K562 (cell line): ENCODE measurements around the gene ADAM10. TPM values are rescaled to one million over a fixed set of nuclear protein-coding genes. Genes with fewer than 3 reads are reported as not detected.

Experiments
- ATAC-seq: fragments of 200-7000 bp; cut with Tn5 transposase; 3 replicates; pipeline ENCODE4 v1.9.1; 2020; ENCODE audit warnings: moderate library complexity
- BruUV-seq: library from RNA; stranded (reverse); fragments of 400-500 nt; replicated peaks from 2 replicates; lab custom pipeline; 2021; lab: Mats Ljungman, UMichigan
- CTCF ChIA-PET: fragments of 300-600 bp; formaldehyde crosslinking; extraction: SDS; loops from one replicate; lab custom pipeline; 2021; ENCODE audit warnings: low intra/inter-chr PET ratio; lab: Yijun Ruan, JAX
- POLR2A ChIA-PET: fragments of 300-600, 350-650 bp; sonication (Branson Sonifier 250); formaldehyde crosslinking; extraction: SDS; loops from one replicate; lab custom pipeline; 2021; ENCODE audit warnings: antibody characterized with exemption, inconsistent platforms; lab: Yijun Ruan, JAX
- DNase-seq, 4 experiments: peaks; one replicate each; pipeline versions ENCODE4 v3.0.0 to v3.0.0-alpha.2; 2011 to 2018; ENCODE audit warnings: low spot score in 3 of 4, mixed read lengths in 3 of 4; ENCODE audit errors: extremely low read depth in 1 of 4
- FAIRE-seq: peaks from 2 replicates; lab custom pipeline; 2011; peaks lifted over from hg19 to GRCh38; lab: Jason Lieb, UNC
- H2AFZ ChIP-seq: 2 replicates; pipeline ENCODE4 v1.6.0; 2011; ENCODE audit warnings: low read depth, low read length, control low read depth, inconsistent platforms
- H3K27ac ChIP-seq: fragments of 200-600 bp; 3 replicates; pipeline ENCODE4 v1.8.0; 2011; ENCODE audit warnings: low read depth, mild to moderate bottlenecking, control low read depth, inconsistent platforms, low read length, moderate library complexity, mixed read lengths; ENCODE audit errors: extremely low read depth
- H3K27me3 ChIP-seq, 2 experiments: fragments of 300-600 bp in 1 of 2; 2 replicates in 1 of 2; 3 replicates in 1 of 2; pipeline versions ENCODE4 v1.6.0 to v1.8.0; 2011; ENCODE audit warnings: inconsistent platforms in 2 of 2, low read length in 2 of 2, mild to moderate bottlenecking in 1 of 2, mixed read lengths in 1 of 2, moderate library complexity in 1 of 2; ENCODE audit not compliant: control insufficient read depth in 2 of 2, insufficient read depth in 2 of 2
- H3K36me3 ChIP-seq: fragments of 300-600 bp; 3 replicates; pipeline ENCODE4 v1.8.0; 2011; ENCODE audit warnings: mild to moderate bottlenecking, low read length, inconsistent platforms; ENCODE audit not compliant: control insufficient read depth, insufficient read depth
- H3K4me1 ChIP-seq, 2 experiments: fragments of 200-600 bp in 1 of 2; replicated peaks in 1 of 2; 2 replicates in 1 of 2; 3 replicates in 1 of 2; pipeline versions ENCODE4 v1.5.1 to v1.8.0; 2011; ENCODE audit warnings: inconsistent platforms in 2 of 2, low read length in 2 of 2, mild to moderate bottlenecking in 1 of 2, mixed read lengths in 1 of 2, moderate library complexity in 1 of 2; ENCODE audit not compliant: control insufficient read depth in 2 of 2, insufficient read depth in 2 of 2
- H3K4me2 ChIP-seq: 2 replicates; pipeline ENCODE4 v1.6.1; 2011; ENCODE audit warnings: low read length, control low read depth, inconsistent platforms, mixed read lengths; ENCODE audit not compliant: insufficient read depth
- H3K4me3 ChIP-seq: fragments of 200-600 bp; sonication (generic), shearing (Covaris generic); 2 replicates; pipeline ENCODE4 v1.5.1; 2016; ENCODE audit warnings: control low read depth, inconsistent platforms
- H3K79me2 ChIP-seq: fragments of 200-600 bp; 3 replicates; pipeline ENCODE4 v1.8.0; 2011; ENCODE audit warnings: low read length, inconsistent platforms; ENCODE audit not compliant: control insufficient read depth, insufficient read depth
- H3K9ac ChIP-seq, 2 experiments: 2 replicates each; pipeline versions ENCODE4 v1.6.0 to v1.6.1; 2011; ENCODE audit warnings: low read depth in 2 of 2, low read length in 2 of 2, control low read depth in 1 of 2, inconsistent platforms in 1 of 2, mild to moderate bottlenecking in 1 of 2, mixed read lengths in 1 of 2; ENCODE audit not compliant: insufficient read depth in 1 of 2
- H3K9me1 ChIP-seq: one replicate; pipeline ENCODE4 v1.6.0; 2011; ENCODE audit warnings: inconsistent platforms, mild to moderate bottlenecking, low read length, moderate library complexity; ENCODE audit not compliant: control insufficient read depth, insufficient read depth
- H3K9me3 ChIP-seq: replicated peaks from 2 replicates; pipeline ENCODE4 v1.5.1; 2011; ENCODE audit warnings: low read depth, low read length, inconsistent platforms; ENCODE audit not compliant: control insufficient read depth, insufficient read depth
- H4K20me1 ChIP-seq: replicated peaks from 2 replicates; pipeline ENCODE4 v1.6.1; 2011; ENCODE audit warnings: low read length, inconsistent platforms, mixed read lengths; ENCODE audit not compliant: control insufficient read depth, insufficient read depth
- KDM4B ChIP-seq, 2 experiments: fragments of 450-650 bp in 1 of 2; sonication (generic) in 1 of 2; IDR thresholded peaks; 2 replicates each; pipeline ENCODE4 v1.6.1; 2016 to 2017; ENCODE audit warnings: borderline replicate concordance in 2 of 2, antibody characterized with exemption in 1 of 2, low read depth in 1 of 2, mild to moderate bottlenecking in 1 of 2
- MAX ChIP-seq: sonication (generic); formaldehyde crosslinking; IDR thresholded peaks from 2 replicates; pipeline ENCODE4 v1.9.0; 2022; ENCODE audit warnings: mild to moderate bottlenecking, missing genetic modification reagents
- PRDM10 ChIP-seq: fragments of 450-650 bp; IDR thresholded peaks from 2 replicates; pipeline ENCODE4 v1.6.1; 2018; ENCODE audit not compliant: partially characterized antibody
- ZNF407 ChIP-seq: fragments of 450-650 bp; IDR thresholded peaks from 2 replicates; pipeline ENCODE4 v1.6.1; 2016; ENCODE audit warnings: low read depth
- WGBS: fragments of 100-300 bp; shearing (Covaris generic); methylation state at CpG from one replicate; pipeline ENCODE4 v1.1.6; 2016; ENCODE audit warnings: low coverage, mixed read lengths; ENCODE audit not compliant: insufficient coverage; ENCODE audit errors: missing lambda C conversion rate; 5-methylcytosine and 5-hydroxymethylcytosine counted together
- in situ Hi-C: fragments of 300-500 bp; cut with MboI; formaldehyde crosslinking; loops from 4 replicates; pipeline ENCODE4 v1.15.0; 2018; ENCODE audit warnings: inconsistent platforms, mixed read lengths
- intact Hi-C: fragments of 100-400 bp; cut with micrococcal nuclease; formaldehyde crosslinking; loops from 2 replicates; pipeline ENCODE4 v1.14.2; 2022
- polyA plus RNA-seq, 8 experiments: library from polyadenylated mRNA; depleted of rRNA in 4 of 8; stranded (reverse) in 5 of 8; unstranded in 3 of 8; fragments of >200 nt; fragmentation: Nextera tagmentation in 2 of 8; fragmentation: Illumina TruSeq in 1 of 8; extraction: Ambion mirVana in 2 of 8; extraction: Trizol in 1 of 8; gene quantifications; 2 replicates each; pipeline versions ENCODE4 v1.2.1 to v1.2.3, GENCODE V29; 2011 to 2014; ENCODE audit warnings: inconsistent platforms in 1 of 8, missing spikeins in 1 of 8
- total RNA-seq, 7 experiments: library from RNA; depleted of rRNA in 6 of 7; stranded (reverse); fragments of >200 nt in 6 of 7; fragmentation: Illumina TruSeq in 2 of 7; extraction: Trizol in 2 of 7; gene quantifications; 2 replicates each; pipeline versions ENCODE4 v1.2.1 to v1.2.3, GENCODE V29; 2011 to 2021; ENCODE audit warnings: low replicate concordance in 1 of 7

Gene ADAM10
- total and polyA plus RNA-seq, 9 of the 15 experiments (the other 6 are each of a cell fraction or from before 2014, with no cell fraction given) = 11.9 to 152 (median 57.3) TPM

- TF ChIP-seq PRDM10 (peak; percentile 73), KDM4B (IDR thresholded peaks at IDR 0.05; ENCODE audit: borderline replicate concordance in 2 of 2, low read depth in 1 of 2) (no peak), ZNF407 (no peak), MAX (CRISPR knock-in tag) (no peak)
- in situ Hi-C loops (no loop called here), intact Hi-C loops (no loop called here)
- H3K9ac ChIP-seq = no peak overlapping the region
- no peak for ATAC-seq
- no peak overlapping the region for H3K4me3 ChIP-seq
- H3K9me1 ChIP-seq = no peaks in the 10 kb centered on the region
- no peaks in the 10 kb centered on the region for H3K27me3 ChIP-seq
- ChIA-PET CTCF (no interaction called here), POLR2A (interaction anchor here (0.7 kb wide), 1 partner anchor 32 kb away, joined by 3 read pairs; no protein-coding TSS in a partner anchor)
- no peak overlapping the region for H3K27ac ChIP-seq
- H3K79me2 ChIP-seq = peaks cover 85% of the 10 kb centered on the region
- 87% methylated on average over 3 of the region's 3 CpGs for WGBS
- BruUV-seq = no TSS peak
- H4K20me1 ChIP-seq = peaks cover 5% of the 10 kb centered on the region; the same call in 1 of the 2 replicates
- H3K4me2 ChIP-seq = no peak overlapping the region
- H3K4me1 ChIP-seq = peaks cover 25 to 36% of the 10 kb centered on the region in 2 experiments; a peak in 4 of 5 replicates
- no peak for DNase-seq
- no peak overlapping the region for H2AFZ ChIP-seq
- no peaks in the 10 kb centered on the region for H3K9me3 ChIP-seq
- FAIRE-seq = no peak
- no peaks in the 10 kb centered on the region; the same call in 2 of the 3 replicates for H3K36me3 ChIP-seq
Observed at GRCh38 chr15:58775402-58775801, 25.9 kb upstream of the ADAM10 start.
